ENCODE results near the gene GPD1L. TPM values are rescaled to one million over a fixed set of nuclear protein-coding genes. Genes with fewer than 3 reads are reported as not detected.

The GPD1L gene
- total and polyA plus RNA-seq, 2 of the 13 experiments (the other 11 are each of a cell fraction or from before 2014, with no cell fraction given), result 4.9 to 13.7 TPM

GRCh38 chr3:32125012-32125411 is 18.6 kb downstream of the GPD1L start (continued):
- TF ChIP-seq ATF2 (CRISPR knock-in tag; IDR thresholded peaks at IDR 0.05) (no peak), ZFX (CRISPR knock-in tag; IDR thresholded peaks at IDR 0.05; ENCODE audit: low read depth) (no peak), NFATC3 (CRISPR knock-in tag; IDR thresholded peaks at IDR 0.05) (no peak), ZBTB14 (CRISPR knock-in tag; IDR thresholded peaks at IDR 0.05) (no peak)
- TF ChIP-seq, protein P1, sequence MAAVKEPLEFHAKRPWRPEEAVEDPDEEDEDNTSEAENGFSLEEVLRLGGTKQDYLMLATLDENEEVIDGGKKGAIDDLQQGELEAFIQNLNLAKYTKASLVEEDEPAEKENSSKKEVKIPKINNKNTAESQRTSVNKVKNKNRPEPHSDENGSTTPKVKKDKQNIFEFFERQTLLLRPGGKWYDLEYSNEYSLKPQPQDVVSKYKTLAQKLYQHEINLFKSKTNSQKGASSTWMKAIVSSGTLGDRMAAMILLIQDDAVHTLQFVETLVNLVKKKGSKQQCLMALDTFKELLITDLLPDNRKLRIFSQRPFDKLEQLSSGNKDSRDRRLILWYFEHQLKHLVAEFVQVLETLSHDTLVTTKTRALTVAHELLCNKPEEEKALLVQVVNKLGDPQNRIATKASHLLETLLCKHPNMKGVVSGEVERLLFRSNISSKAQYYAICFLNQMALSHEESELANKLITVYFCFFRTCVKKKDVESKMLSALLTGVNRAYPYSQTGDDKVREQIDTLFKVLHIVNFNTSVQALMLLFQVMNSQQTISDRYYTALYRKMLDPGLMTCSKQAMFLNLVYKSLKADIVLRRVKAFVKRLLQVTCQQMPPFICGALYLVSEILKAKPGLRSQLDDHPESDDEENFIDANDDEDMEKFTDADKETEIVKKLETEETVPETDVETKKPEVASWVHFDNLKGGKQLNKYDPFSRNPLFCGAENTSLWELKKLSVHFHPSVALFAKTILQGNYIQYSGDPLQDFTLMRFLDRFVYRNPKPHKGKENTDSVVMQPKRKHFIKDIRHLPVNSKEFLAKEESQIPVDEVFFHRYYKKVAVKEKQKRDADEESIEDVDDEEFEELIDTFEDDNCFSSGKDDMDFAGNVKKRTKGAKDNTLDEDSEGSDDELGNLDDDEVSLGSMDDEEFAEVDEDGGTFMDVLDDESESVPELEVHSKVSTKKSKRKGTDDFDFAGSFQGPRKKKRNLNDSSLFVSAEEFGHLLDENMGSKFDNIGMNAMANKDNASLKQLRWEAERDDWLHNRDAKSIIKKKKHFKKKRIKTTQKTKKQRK (IDR thresholded peaks at IDR 0.05; ENCODE audit: low read length), result no peak

DNA sequence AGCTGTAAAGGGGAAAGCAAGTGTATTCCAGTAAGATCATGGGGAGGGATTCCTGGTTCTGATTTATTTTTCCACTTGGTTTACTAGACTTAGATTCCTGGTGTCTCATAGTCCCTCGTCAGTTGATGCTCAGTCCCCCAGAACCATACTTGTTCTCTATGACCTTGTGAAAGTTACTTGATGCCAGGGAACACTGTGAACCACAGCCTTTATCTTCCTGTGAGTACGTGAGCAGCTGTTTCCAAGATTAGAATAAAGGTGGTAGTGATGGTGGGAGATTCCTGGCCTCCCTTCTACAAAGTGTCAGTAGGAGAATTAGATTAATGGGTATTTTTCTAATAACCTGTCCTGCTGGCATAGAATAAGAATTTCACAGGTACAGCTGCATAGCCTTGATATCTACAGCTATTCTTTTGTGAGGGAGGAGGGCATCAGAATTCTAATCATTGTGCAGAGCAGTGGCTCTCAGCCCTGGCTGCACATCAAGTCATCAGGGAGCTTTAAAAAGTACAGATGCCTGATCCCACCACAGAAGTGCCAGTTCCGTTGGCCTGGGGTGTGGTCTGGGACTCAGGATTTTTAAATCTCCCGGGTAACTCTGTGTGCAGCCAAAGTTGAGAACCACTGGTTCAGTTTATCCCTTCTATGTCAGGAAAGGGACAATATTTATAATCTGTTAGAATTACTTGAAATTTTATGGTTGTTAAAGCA is 20.0 kb downstream of the GPD1L start:
- in situ Hi-C loops (cut with HindIII; ENCODE audit: extremely low pct_ligation_motif_present, low pct_unique_long_range_greater_than_20kb), result no loop called here
- 86% methylated on average over 4 of the region's 4 CpGs for WGBS (ENCODE audit: low lambda C conversion rate)
- TF ChIP-seq HMGXB4 (CRISPR knock-in tag; IDR thresholded peaks at IDR 0.05; ENCODE audit: borderline replicate concordance in 1 of 2, low read depth in 1 of 2) (no peak), ZNF569 (CRISPR knock-in tag; IDR thresholded peaks at IDR 0.05; ENCODE audit: borderline replicate concordance) (no peak), ARNTL (CRISPR knock-in tag; IDR thresholded peaks at IDR 0.05) (no peak), ZNF160 (CRISPR knock-in tag; IDR thresholded peaks at IDR 0.05) (no peak)
- TF ChIP-seq, protein P2, sequence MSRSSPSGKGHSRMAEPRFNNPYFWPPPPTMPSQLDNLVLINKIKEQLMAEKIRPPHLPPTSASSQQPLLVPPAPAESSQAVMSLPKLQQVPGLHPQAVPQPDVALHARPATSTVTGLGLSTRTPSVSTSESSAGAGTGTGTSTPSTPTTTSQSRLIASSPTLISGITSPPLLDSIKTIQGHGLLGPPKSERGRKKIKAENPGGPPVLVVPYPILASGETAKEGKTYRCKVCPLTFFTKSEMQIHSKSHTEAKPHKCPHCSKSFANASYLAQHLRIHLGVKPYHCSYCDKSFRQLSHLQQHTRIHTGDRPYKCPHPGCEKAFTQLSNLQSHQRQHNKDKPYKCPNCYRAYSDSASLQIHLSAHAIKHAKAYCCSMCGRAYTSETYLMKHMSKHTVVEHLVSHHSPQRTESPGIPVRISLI (CRISPR knock-in tag; IDR thresholded peaks at IDR 0.05; ENCODE audit: borderline replicate concordance), result no peak
- TF ChIP-seq, protein P3, sequence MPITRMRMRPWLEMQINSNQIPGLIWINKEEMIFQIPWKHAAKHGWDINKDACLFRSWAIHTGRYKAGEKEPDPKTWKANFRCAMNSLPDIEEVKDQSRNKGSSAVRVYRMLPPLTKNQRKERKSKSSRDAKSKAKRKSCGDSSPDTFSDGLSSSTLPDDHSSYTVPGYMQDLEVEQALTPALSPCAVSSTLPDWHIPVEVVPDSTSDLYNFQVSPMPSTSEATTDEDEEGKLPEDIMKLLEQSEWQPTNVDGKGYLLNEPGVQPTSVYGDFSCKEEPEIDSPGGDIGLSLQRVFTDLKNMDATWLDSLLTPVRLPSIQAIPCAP (CRISPR knock-in tag; IDR thresholded peaks at IDR 0.05; ENCODE audit: low read depth), result no peak

More for the DNA sequence above, 20.0 kb downstream of the GPD1L start:
- DNase-seq (ENCODE audit: low spot score) (no peak), FAIRE-seq (no peak), ATAC-seq (no peak)
- ChIA-PET POLR2A (no interaction called here), CTCF (ENCODE audit: low intra/inter-chr PET ratio, low total read pairs) (no interaction called here)
- no peak overlapping the region for H3K9ac ChIP-seq (ENCODE audit: insufficient read depth, low read depth, low read length)
- intact Hi-C loops (cut with micrococcal nuclease; ENCODE audit: unreplicated experiment), result no loop called here
- H3K79me2 ChIP-seq (ENCODE audit: insufficient read depth, low read length), result no peaks in the 10 kb centered on the region
- no peaks in the 10 kb centered on the region for H3K9me3 ChIP-seq (ENCODE audit: low read length)
- no peak overlapping the region for H3K4me2 ChIP-seq (ENCODE audit: low read depth, low read length)
- H2AFZ ChIP-seq (ENCODE audit: low read length), result no peak overlapping the region
- no peaks in the 10 kb centered on the region for H4K20me1 ChIP-seq (ENCODE audit: insufficient read depth, low read length)
- no peak overlapping the region for H3K27ac ChIP-seq (ENCODE audit: extremely low read length, insufficient read depth, low read length)
- H3K27me3 ChIP-seq (ENCODE audit: control insufficient read depth in 1 of 2, insufficient read depth in 2 of 2, low read length in 2 of 2), result no peaks in the 10 kb centered on the region
- no peaks in the 10 kb centered on the region for H3K36me3 ChIP-seq (replicated peaks in 1 of 2; ENCODE audit: control insufficient read depth in 1 of 2, insufficient read depth in 2 of 2, low read length in 2 of 2)
- BruUV-seq (replicated peaks), result no TSS peak
- H3K4me3 ChIP-seq (replicated peaks in 1 of 3; ENCODE audit: insufficient read depth in 1 of 3, low read depth in 2 of 3, low read length in 3 of 3), result no peak overlapping the region
- peaks cover 54% of the 10 kb centered on the region for H3K4me1 ChIP-seq (ENCODE audit: insufficient read depth, low read length)
